ENCODE results near the gene PHETA1.

The PHETA1 gene

DNA sequence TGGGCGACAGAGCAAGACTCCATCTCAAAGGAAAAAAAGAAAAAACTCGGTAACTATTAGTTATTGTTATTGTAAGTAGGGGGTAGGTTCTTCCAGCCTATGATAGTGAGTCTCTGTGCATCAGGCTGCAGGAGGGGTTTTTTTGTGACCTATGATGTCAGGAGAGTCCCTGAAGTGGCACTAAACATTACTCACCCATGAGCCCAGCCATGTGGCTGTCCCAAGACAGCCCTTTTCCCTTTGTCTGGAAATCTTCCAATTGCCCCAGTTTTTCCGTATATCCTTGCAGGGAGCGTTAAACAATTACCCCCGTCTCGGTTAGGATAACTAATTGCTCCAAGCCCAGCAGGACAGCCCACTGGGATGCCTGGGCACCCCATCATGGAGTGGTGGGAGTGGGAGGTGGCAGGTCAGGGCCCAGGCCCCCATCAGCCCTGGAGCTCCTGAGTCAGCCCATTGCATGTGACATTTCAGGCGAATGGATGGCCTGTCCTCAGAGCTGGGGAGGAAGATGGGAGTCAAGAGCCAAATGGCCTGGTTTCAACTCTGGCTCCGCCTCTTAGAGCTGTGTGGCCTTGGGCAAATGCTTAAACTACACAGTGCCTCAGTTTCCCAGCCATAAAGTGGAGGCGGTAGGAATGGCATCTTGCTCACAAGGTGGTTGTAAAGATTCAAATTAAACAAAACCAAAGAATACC lies 16.4 kb downstream of the PHETA1 start:
- no peak overlapping the region for H3K27ac ChIP-seq
- no peaks in the 10 kb centered on the region for H3K27me3 ChIP-seq
- no peak for TF ChIP-seq Cebpa-rat (IDR thresholded peaks at IDR 0.05)
- H4K20me1 ChIP-seq: no peaks in the 10 kb centered on the region
- H3K4me2 ChIP-seq: no peak overlapping the region
- H3K36me3 ChIP-seq: peaks cover 0 to 10% (median 5%) of the 10 kb centered on the region in 11 experiments; a peak in 6 of 22 replicates
- peaks cover 26 to 33% (median 28%) of the 10 kb centered on the region in 10 experiments for H3K4me1 ChIP-seq
- no peak overlapping the region for H3K4me3 ChIP-seq
- no peak overlapping the region for H3K9ac ChIP-seq
- peaks cover 21 to 27% (median 23%) of the 10 kb centered on the region in 11 experiments for H3K9me3 ChIP-seq (replicated peaks in 1 of 11)

DNA sequence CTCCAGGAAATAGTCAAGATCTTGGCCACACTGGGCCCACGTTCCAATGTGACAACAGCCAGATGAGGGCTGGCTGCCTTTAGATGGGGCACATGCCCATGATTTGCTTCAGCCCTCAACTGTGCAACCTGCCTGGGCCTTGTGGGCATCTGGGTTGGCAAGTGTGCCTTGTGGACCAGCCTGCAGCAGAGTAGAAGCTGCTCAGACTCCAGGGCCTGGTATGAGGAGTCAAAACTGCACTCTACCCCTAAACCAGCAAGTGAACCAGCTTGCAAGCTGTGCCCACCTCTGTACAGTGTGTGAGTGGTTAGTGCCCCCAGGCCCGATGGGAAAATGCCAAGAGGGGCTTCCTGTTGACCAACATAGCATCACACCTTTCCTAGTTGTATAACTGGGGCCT lies 17.9 kb downstream of the PHETA1 start:
- Histone ChIP-seq H4K20me1 (no peaks in the 10 kb centered on the region), H3K27me3 (no peaks in the 10 kb centered on the region), H3K9me3 (replicated peaks in 1 of 11) (peaks cover 24 to 34% (median 27%) of the 10 kb centered on the region in 11 experiments), H3K9ac (no peak overlapping the region), H3K27ac (no peak overlapping the region), H3K4me2 (no peak overlapping the region), H3K36me3 (peaks cover 0 to 11% (median 5%) of the 10 kb centered on the region in 11 experiments; a peak in 6 of 22 replicates), H3K4me3 (no peak overlapping the region), H3K4me1 (peaks cover 12 to 23% (median 14%) of the 10 kb centered on the region in 10 experiments)
- no peak for TF ChIP-seq Cebpa-rat (IDR thresholded peaks at IDR 0.05)

DNA sequence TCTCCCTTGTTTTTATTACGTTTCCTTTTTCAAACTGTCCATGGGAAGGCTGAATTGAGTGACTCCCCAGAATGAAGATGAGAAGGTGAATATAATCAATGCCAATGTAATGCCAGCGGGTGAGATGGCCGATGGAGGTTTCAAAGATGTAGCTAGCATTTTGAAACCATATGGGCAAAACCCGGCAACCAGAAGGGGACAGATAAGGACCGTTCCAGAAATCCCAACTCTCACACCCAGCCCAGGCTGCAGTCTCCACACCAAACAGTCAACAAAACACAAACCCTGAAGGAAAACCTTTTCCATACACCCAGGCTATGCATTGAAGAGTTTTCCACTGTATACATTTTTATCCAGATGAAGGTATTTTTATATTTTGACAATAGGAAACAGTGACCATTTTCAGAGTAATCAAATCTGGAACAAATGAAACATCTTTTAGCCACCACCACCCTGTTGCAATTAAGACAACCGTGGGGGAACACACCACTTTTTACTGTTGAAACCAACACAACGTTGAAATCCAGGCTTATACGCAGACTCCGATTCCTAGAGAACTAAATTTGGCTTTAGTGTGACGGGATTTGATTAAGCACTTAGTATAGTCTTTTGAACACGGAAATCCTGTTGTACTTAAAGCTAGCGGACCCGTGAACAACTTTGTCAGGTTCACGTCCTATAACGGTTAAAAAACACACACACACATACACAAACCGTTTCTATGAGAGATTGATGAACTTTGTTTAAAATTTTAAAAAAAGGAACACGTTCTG lies 19.0 kb downstream of the PHETA1 start:
- peaks cover 0 to 11% (median 5%) of the 10 kb centered on the region in 11 experiments; a peak in 6 of 22 replicates for H3K36me3 ChIP-seq
- no peak overlapping the region for H3K4me2 ChIP-seq
- no peak overlapping the region for H3K9ac ChIP-seq
- no peaks in the 10 kb centered on the region for H4K20me1 ChIP-seq
- peaks cover 1 to 12% (median 3%) of the 10 kb centered on the region in 10 experiments; a peak in 19 of 20 replicates for H3K4me1 ChIP-seq
- H3K9me3 ChIP-seq (replicated peaks in 1 of 11): peaks cover 24 to 34% (median 27%) of the 10 kb centered on the region in 11 experiments
- no peak for TF ChIP-seq Cebpa-rat (IDR thresholded peaks at IDR 0.05)
- H3K27me3 ChIP-seq: no peaks in the 10 kb centered on the region
- H3K27ac ChIP-seq: no peak overlapping the region
- no peak overlapping the region for H3K4me3 ChIP-seq

DNA sequence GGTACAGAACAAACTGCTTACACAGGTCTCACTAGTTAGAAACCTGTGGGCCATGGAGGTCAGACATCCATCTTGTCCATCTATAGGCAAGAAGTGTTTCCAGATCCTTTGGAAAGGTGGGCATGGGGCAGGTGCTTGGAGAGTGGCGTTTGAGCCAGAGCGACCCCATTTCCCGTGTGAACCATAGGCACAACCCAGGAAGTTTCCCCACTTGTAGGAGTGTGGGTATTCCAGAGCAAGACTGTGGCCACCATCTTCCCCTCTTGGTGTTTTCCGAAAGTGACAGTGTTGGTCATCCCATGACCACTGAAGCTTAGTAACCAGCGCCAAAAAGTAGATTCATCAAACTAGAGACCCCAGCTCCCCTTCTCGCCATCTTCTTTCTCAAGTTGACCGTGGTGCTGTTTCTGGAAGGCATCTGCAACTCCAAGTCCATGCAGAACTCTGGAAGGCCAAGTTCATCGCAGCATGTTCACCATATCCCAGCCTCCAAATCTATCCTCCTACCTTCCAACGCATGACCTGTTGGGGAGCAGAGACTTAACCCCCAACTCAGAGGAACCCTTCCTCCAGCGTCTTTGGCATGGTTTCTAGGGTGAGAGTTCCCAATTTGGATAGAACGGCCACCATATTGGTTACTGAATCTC lies 19.7 kb downstream of the PHETA1 start:
- H3K9ac ChIP-seq: no peak overlapping the region
- peaks cover 0 to 9% (median 0%) of the 10 kb centered on the region in 10 experiments; a peak in 1 of 20 replicates for H3K4me1 ChIP-seq
- H3K4me3 ChIP-seq: no peak overlapping the region
- no peak for TF ChIP-seq Cebpa-rat (IDR thresholded peaks at IDR 0.05)
- H3K27me3 ChIP-seq: no peaks in the 10 kb centered on the region
- H3K27ac ChIP-seq: no peak overlapping the region
- H4K20me1 ChIP-seq: no peaks in the 10 kb centered on the region
- peaks cover 0 to 11% (median 5%) of the 10 kb centered on the region in 11 experiments; a peak in 6 of 22 replicates for H3K36me3 ChIP-seq
- no peak overlapping the region for H3K4me2 ChIP-seq
- peaks cover 24 to 34% (median 27%) of the 10 kb centered on the region in 11 experiments for H3K9me3 ChIP-seq (replicated peaks in 1 of 11)

GRCh38 chr12:111347891-111348644 lies 20.8 kb downstream of the PHETA1 start:
- Histone ChIP-seq H3K36me3 (peaks cover 0 to 11% (median 5%) of the 10 kb centered on the region in 11 experiments; a peak in 6 of 22 replicates), H3K4me3 (no peak overlapping the region), H3K4me2 (no peak overlapping the region), H3K27ac (no peak overlapping the region), H3K9ac (no peak overlapping the region), H3K27me3 (no peaks in the 10 kb centered on the region), H3K9me3 (replicated peaks in 1 of 11) (peaks cover 24 to 34% (median 28%) of the 10 kb centered on the region in 11 experiments), H4K20me1 (no peaks in the 10 kb centered on the region), H3K4me1 (peaks cover 0 to 7% (median 0%) of the 10 kb centered on the region in 10 experiments; a peak in 1 of 20 replicates)
- TF ChIP-seq Cebpa-rat (IDR thresholded peaks at IDR 0.05): no peak

DNA sequence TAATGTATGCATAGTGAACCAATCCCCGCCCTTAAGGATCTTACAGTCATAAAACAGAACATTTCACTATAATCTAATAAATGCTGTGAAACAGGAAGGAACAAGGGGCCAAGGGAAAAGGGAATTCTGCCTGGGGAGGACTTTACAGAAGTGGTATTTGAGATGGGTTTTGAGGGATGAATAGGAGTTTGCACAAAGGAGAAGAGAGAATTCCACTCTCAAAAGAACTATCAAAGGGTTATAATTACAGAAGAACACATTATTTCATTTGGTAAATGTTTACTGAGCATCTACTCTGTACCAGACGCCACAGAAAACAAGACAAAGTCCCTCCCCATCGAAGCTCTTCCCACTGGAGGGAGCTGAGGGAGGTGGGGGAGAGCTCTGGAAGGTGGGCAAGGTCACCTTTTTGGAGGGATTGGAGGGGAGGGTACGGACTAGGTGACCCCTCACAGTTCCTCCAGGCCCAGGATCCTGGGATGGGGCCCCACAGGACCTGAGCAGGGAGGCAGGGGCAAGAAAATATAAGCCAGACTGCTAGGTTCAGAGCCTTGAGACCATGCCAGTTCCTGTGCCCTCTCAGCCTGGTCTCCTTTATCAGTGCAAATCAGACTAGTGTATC lies 24.5 kb downstream of the PHETA1 start:
- H3K27me3 ChIP-seq: no peaks in the 10 kb centered on the region
- no peak overlapping the region for H3K9ac ChIP-seq
- H3K4me1 ChIP-seq: peaks cover 0 to 10% (median 0%) of the 10 kb centered on the region in 10 experiments; a peak in 4 of 20 replicates
- peaks cover 19 to 34% (median 25%) of the 10 kb centered on the region in 11 experiments for H3K9me3 ChIP-seq (replicated peaks in 1 of 11)
- H3K4me2 ChIP-seq: no peak overlapping the region
- H3K4me3 ChIP-seq: no peak overlapping the region
- no peak for TF ChIP-seq Cebpa-rat (IDR thresholded peaks at IDR 0.05)
- 0 out of 22 replicates have a peak, but pooled peaks cover 0 to 4% (median 0%) of the 10 kb centered on the region in 11 experiments for H4K20me1 ChIP-seq
- H3K36me3 ChIP-seq: peaks cover 0 to 11% (median 5%) of the 10 kb centered on the region in 11 experiments; a peak in 6 of 22 replicates
- H3K27ac ChIP-seq: no peak overlapping the region

GRCh38 chr12:111343181-111343580 lies 25.7 kb downstream of the PHETA1 start:
- Histone ChIP-seq H4K20me1 (0 out of 22 replicates have a peak, but pooled peaks cover 0 to 4% (median 0%) of the 10 kb centered on the region in 11 experiments), H3K27ac (no peak overlapping the region), H3K4me3 (no peak overlapping the region), H3K36me3 (peaks cover 0 to 9% (median 5%) of the 10 kb centered on the region in 11 experiments; a peak in 6 of 22 replicates), H3K9ac (no peak overlapping the region), H3K4me1 (peaks cover 0 to 10% (median 0%) of the 10 kb centered on the region in 10 experiments; a peak in 4 of 20 replicates), H3K4me2 (no peak overlapping the region), H3K9me3 (replicated peaks in 1 of 11) (peaks cover 7 to 22% (median 13%) of the 10 kb centered on the region in 11 experiments), H3K27me3 (no peaks in the 10 kb centered on the region)
- TF ChIP-seq Cebpa-rat (IDR thresholded peaks at IDR 0.05): no peak

DNA sequence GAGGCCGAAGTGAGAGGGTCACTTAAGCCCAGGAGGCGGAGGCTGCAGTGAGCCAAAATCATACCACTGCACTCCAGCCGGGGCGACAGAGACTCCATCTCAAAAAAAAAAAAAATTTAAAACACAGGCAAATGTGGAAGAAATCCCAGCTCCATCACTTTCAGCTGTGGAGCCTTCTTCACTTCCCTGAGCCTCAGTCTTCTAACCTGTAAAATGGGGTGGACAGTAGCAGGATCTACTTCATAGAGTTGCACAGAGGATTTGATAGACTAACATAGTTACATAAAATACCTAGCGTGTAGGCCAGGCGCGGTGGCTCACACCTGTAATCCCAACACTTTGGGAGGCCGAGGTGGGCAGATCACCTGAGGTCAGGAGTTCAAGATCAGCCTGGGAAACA lies 26.5 kb downstream of the PHETA1 start:
- Histone ChIP-seq H3K27me3 (no peaks in the 10 kb centered on the region), H3K36me3 (0 out of 22 replicates have a peak, but pooled peaks cover 0 to under 1% (median 0%) of the 10 kb centered on the region in 11 experiments), H3K4me3 (no peak overlapping the region), H4K20me1 (0 out of 22 replicates have a peak, but pooled peaks cover 0 to 4% (median 0%) of the 10 kb centered on the region in 11 experiments), H3K9ac (no peak overlapping the region), H3K4me2 (no peak overlapping the region), H3K9me3 (replicated peaks in 1 of 11) (peaks cover 0 to 14% (median 5%) of the 10 kb centered on the region in 11 experiments; a peak in 17 of 22 replicates), H3K27ac (no peak overlapping the region), H3K4me1 (peaks cover 0 to 10% (median 0%) of the 10 kb centered on the region in 10 experiments; a peak in 4 of 20 replicates)
- TF ChIP-seq Cebpa-rat (IDR thresholded peaks at IDR 0.05): no peak
